GM12872 (cell line): ENCODE data around the gene BANF1.

Experiments
- CTCF ChIP-seq: IDR thresholded peaks from 3 replicates; pipeline ENCODE4 v1.5.1; 2011; ENCODE audit warnings: low read depth, mild to moderate bottlenecking, low read length, moderate library complexity; ENCODE audit not compliant: insufficient read depth

BANF1 gene

GRCh38 chr11:65973439-65974110, 28.7 kb upstream of the BANF1 start:
- TF ChIP-seq CTCF = no peak

GRCh38 chr11:65975771-65976170, 26.5 kb upstream of the BANF1 start:
- TF ChIP-seq CTCF = no peak

- TF ChIP-seq CTCF = no peak
These were observed 25.8 kb upstream of the BANF1 start for GRCh38 chr11:65976216-65977176.

GRCh38 chr11:65977621-65978390, 24.5 kb upstream of the BANF1 start:
- TF ChIP-seq CTCF = no peak

GRCh38 chr11:65978391-65979238, 23.7 kb upstream of the BANF1 start:
- no peak for TF ChIP-seq CTCF

GRCh38 chr11:65979261-65979759, 23.0 kb upstream of the BANF1 start:
- no peak for TF ChIP-seq CTCF
